GM10847 (cell line): Measurements from ENCODE around the gene HTR1B.

Source experiments
- POLR2A ChIP-seq: IDR thresholded peaks from 2 replicates; pipeline ENCODE4 v1.6.1; 2011; ENCODE audit not compliant: insufficient read length; ENCODE audit errors: extremely low read depth

HTR1B gene

DNA sequence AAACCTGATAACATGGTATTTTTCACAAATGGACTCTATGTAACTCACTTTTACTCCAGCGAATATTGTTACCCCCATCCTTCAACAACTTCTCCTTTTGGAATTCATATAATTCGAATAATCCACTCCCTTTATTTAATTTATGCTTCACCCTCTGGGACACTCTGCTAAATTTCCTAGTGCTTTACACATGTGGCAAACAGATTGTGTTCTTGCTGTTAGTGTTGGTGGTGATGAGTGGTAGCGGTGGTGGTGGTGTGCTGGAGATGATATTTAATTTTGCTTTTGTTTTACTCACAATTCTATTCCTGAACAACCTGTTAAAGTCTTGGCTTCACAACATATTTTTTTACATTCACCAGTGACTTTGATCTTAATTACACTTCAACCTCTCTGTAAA is 32.8 kb downstream of the HTR1B start:
- no peak for TF ChIP-seq POLR2A

DNA sequence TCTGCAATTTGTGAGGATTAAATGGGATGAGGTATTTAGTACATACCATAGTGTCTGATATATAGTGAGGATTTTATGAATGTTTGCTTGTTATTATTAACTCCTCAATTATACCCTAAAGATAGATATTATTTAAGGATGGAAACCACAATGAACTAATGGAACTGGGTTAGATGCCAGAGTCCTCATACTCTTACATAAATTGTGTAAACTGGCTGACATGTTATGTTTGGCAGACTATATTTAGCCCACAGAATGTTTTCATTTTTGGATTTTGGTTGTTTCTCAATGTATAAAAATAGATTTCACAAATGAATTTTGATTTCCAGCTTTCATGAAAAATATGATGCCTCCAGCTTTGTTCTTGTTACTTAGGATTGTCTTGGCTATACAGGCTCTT is 37.6 kb downstream of the HTR1B start:
- TF ChIP-seq POLR2A, result no peak

DNA sequence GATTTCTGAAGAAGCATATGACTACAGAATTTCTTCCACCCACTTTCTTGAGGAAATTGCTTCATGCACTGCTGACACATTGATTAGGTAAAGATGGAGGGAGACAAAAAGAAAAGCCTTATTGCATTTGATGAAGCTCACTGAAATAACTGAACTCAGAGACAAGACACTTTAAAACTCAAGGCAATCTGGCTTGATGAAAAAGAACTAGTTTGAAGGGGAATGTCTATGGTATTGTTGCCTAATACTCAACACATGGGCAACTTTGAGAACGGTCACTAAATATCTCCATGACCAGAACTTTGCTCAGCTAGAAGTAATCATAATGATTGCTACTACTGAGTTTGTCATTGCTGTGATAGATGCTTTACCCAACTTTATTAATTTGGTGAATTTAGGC is 38.1 kb downstream of the HTR1B start:
- TF ChIP-seq POLR2A, result no peak

DNA sequence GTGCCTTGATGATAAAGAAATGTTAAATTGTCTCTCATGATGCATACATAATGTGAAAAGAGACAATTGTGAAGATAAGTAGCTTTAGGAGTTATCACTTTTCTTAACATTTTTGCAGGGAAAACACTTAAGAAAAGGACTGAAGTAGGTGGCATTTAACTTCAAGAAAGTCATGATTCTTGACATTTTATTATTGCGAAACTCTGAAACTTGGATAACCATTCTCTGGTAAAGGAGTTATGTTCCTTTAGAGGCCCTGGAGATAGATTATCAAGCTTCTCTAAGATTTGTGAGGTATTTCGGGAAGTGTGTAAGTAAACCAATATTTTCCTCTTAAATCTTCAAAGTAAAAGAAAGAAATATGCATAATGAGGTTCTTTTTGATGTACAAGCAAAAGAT is 38.5 kb downstream of the HTR1B start:
- TF ChIP-seq POLR2A, result no peak

DNA sequence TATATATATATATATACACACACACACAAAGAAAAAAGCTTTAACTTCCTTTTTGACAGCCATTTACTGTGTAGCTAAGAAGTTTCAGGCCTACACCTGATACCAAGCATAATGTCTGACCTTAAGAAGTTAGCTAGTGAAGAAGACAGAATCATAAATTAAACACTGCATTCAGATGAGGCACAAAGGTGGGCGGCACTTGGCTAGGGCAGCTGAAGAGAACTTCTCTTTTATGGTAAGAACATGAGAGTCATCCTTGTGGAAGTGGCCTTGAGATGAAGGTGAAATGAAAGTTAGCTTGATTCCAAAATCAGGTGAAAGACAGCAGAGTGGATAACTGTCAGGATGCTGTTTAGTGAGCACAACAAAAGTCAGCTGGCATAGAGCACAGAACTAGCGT is 46.5 kb downstream of the HTR1B start:
- no peak for TF ChIP-seq POLR2A

DNA sequence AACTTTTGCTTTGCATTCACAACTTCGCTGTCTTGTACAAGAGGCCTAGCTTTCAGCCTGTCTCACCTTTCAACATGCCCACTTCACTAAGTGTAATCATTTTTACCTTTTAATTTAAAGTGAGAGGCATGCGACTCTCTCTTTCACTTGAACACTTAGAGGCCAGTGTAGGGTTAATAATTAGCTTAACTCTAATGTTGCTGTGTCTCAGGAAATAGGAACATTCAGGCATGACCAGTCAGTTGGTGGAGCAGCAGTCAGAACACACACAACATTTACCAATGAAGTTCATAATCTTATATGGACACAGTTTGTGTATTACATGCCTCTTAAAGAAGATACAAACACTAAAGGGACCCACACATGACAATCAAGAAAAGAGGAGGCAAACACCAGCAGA is 47.6 kb downstream of the HTR1B start:
- TF ChIP-seq POLR2A, result no peak
